Measurements from ENCODE around the gene CRACR2B. TPM values are rescaled to one million over a fixed set of nuclear protein-coding genes. Genes with fewer than 3 reads are reported as not detected.

The CRACR2B gene
- total and polyA plus RNA-seq, 2 of the 13 experiments (the other 11 are each of a cell fraction or from before 2014, with no cell fraction given), result 14.9 to 21.0 TPM

DNA sequence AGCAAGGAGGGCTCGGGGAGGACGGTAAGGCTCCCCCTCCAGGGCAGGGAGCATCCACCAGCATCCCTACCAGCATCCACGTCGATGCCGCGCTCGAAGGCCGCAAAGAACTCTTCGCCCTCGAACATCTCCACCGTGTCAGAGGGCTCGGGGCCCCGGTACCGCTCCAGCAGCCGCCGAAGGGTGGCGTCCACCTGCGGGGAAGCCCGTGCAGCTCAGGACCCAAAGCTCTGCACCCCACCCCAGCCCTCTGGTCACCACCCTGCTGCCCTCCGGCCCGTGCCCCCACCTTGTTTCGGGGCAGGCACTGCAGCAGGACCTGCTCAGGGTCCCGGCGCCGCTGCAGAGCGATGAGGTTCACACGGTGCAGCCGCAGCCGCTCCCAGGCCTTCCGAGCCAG lies 27.2 kb upstream of the CRACR2B start:
- WGBS (ENCODE audit: low lambda C conversion rate), result 90% methylated on average over 27 of the region's 30 CpGs
- Histone ChIP-seq H2AFZ (ENCODE audit: low read length) (no peak overlapping the region), H3K36me3 (replicated peaks in 1 of 2; ENCODE audit: control insufficient read depth in 1 of 2, insufficient read depth in 2 of 2, low read length in 2 of 2) (peaks cover 7 to 8% of the 10 kb centered on the region in 2 experiments; a peak in 3 of 5 replicates), H3K79me2 (ENCODE audit: insufficient read depth, low read length) (peaks cover 18% of the 10 kb centered on the region), H3K4me2 (ENCODE audit: low read depth, low read length) (no peak overlapping the region), H3K4me3 (replicated peaks in 1 of 3; ENCODE audit: insufficient read depth in 1 of 3, low read depth in 2 of 3, low read length in 3 of 3) (no peak overlapping the region), H3K9ac (ENCODE audit: insufficient read depth, low read depth, low read length) (no peak overlapping the region), H3K27me3 (ENCODE audit: control insufficient read depth in 1 of 2, insufficient read depth in 2 of 2, low read length in 2 of 2) (no peaks in the 10 kb centered on the region; a peak in 1 of 5 replicates), H3K9me3 (ENCODE audit: low read length) (no peaks in the 10 kb centered on the region), H4K20me1 (ENCODE audit: insufficient read depth, low read length) (no peaks in the 10 kb centered on the region), H3K27ac (ENCODE audit: extremely low read length, insufficient read depth, low read length) (no peak overlapping the region), H3K4me1 (ENCODE audit: insufficient read depth, low read length) (peaks cover 16% of the 10 kb centered on the region)
- TF ChIP-seq ZNF24 (IDR thresholded peaks at IDR 0.05), result no peak
- TF ChIP-seq RORA (CRISPR knock-in tag; IDR thresholded peaks at IDR 0.05), result no peak
- TF ChIP-seq, protein P1, sequence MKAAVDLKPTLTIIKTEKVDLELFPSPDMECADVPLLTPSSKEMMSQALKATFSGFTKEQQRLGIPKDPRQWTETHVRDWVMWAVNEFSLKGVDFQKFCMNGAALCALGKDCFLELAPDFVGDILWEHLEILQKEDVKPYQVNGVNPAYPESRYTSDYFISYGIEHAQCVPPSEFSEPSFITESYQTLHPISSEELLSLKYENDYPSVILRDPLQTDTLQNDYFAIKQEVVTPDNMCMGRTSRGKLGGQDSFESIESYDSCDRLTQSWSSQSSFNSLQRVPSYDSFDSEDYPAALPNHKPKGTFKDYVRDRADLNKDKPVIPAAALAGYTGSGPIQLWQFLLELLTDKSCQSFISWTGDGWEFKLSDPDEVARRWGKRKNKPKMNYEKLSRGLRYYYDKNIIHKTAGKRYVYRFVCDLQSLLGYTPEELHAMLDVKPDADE (CRISPR knock-in tag; IDR thresholded peaks at IDR 0.05), result no peak
- TF ChIP-seq ZNF451 (CRISPR knock-in tag; IDR thresholded peaks at IDR 0.05), result no peak
- TF ChIP-seq, protein P2, sequence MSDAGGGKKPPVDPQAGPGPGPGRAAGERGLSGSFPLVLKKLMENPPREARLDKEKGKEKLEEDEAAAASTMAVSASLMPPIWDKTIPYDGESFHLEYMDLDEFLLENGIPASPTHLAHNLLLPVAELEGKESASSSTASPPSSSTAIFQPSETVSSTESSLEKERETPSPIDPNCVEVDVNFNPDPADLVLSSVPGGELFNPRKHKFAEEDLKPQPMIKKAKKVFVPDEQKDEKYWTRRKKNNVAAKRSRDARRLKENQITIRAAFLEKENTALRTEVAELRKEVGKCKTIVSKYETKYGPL (CRISPR knock-in tag; IDR thresholded peaks at IDR 0.05), result no peak
- TF ChIP-seq CBFB (CRISPR knock-in tag; IDR thresholded peaks at IDR 0.05), result no peak
- no peak for TF ChIP-seq GZF1 (CRISPR knock-in tag; IDR thresholded peaks at IDR 0.05)
- TF ChIP-seq NCOA5 (CRISPR knock-in tag; IDR thresholded peaks at IDR 0.05), result no peak
- no peak for TF ChIP-seq TOE1 (CRISPR knock-in tag; IDR thresholded peaks at IDR 0.05)
- no peak for TF ChIP-seq TBL1XR1 (IDR thresholded peaks at IDR 0.05; ENCODE audit: borderline replicate concordance, low read length, partially characterized antibody)
- TF ChIP-seq ZBTB7A (CRISPR knock-in tag; IDR thresholded peaks at IDR 0.05), result no peak
- no peak for TF ChIP-seq FOXA3 (CRISPR knock-in tag; IDR thresholded peaks at IDR 0.05)
- TF ChIP-seq POLR2AphosphoS2 (IDR thresholded peaks at IDR 0.05; ENCODE audit: low read depth, low read length), result no peak
- CTCF ChIA-PET (ENCODE audit: low intra/inter-chr PET ratio, low total read pairs), result no interaction called here
- POLR2A ChIA-PET, result no interaction called here
- no TSS peak for BruUV-seq (replicated peaks)
- DNase-seq (ENCODE audit: low spot score) (no peak), FAIRE-seq (no peak), ATAC-seq (no peak)
- intact Hi-C loops (cut with micrococcal nuclease; ENCODE audit: unreplicated experiment) (no loop called here), in situ Hi-C loops (cut with HindIII; ENCODE audit: extremely low pct_ligation_motif_present, low pct_unique_long_range_greater_than_20kb) (no loop called here)

Data from HepG2 (cell line).